ENCODE measurements around the gene CERT1.

CERT1 gene

GRCh38 chr5:75471193-75471592 is 40.2 kb downstream of the CERT1 start:
- no peak for DNase-seq

DNA sequence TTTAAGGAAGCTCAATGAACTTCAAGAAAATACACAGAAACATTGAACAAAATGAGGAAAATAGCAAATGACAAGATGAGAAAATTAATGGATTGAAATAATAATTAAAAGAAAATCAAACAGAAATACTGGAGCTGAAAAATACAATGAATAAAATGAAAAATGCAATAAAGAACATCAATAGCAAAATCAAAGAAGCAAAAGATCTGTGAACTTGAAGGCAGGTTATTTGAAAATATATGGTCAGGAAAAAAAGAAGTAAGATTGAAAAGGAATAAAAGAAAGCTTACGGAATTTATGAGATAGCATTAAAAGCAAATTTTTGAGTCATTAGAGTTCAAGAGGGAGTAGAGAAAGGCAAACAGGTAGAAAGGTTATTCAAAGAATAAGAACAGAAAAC is 42.4 kb downstream of the CERT1 start:
- DNase-seq = no peak

DNA sequence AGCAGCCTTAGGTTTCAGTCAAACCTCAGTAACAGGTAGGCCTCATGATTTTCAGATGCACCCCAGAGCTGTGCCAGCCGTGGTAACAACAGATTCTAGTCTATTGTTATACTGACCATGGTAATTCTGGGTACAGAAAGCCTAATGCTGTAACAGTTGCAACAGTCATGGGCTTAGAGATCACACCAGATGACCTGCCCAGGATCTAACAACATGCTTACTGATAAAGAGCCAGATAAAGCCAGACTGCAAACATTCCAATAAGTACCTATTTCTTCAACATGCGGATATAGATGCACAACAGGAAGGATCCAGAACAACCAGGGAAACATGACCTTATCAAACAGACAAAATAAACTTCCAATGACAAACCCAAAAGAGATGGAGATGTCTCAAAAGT is 42.8 kb downstream of the CERT1 start:
- no peak for DNase-seq

- peak; percentile 2 for DNase-seq
Measured at GRCh38 chr5:75466006-75466716, 45.3 kb downstream of the CERT1 start.

GRCh38 chr5:75465480-75465879 is 45.9 kb downstream of the CERT1 start:
- no peak for DNase-seq

- no peak for DNase-seq
Measured at GRCh38 chr5:75463726-75464125, 47.7 kb downstream of the CERT1 start.

GRCh38 chr5:75461679-75462078 is 49.8 kb downstream of the CERT1 start:
- peak; percentile 0 for DNase-seq

GRCh38 chr5:75460942-75461610 is 50.4 kb downstream of the CERT1 start:
- DNase-seq = no peak

DNA sequence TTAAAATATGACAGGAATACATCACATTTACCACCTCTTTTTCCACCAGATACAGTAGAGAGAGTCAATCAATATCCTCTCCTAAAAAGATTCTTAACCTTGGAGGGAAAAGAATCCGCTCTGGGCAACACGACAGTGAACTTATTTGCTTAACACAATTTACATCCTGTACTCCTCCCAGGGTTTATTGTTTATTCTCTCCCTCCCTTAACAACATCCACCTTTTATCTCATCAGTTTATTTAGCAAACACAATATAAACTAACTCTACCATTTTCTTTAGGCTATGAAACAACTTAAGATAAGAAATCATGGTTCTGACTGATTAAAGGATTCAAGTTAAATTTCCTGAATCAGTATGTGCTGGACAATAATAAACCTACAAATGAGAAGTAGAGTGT is 50.9 kb downstream of the CERT1 start:
- DNase-seq = no peak

GRCh38 chr5:75457691-75458090 is 53.7 kb downstream of the CERT1 start:
- DNase-seq = no peak

GRCh38 chr5:75457161-75457560 is 54.3 kb downstream of the CERT1 start:
- no peak for DNase-seq

DNA sequence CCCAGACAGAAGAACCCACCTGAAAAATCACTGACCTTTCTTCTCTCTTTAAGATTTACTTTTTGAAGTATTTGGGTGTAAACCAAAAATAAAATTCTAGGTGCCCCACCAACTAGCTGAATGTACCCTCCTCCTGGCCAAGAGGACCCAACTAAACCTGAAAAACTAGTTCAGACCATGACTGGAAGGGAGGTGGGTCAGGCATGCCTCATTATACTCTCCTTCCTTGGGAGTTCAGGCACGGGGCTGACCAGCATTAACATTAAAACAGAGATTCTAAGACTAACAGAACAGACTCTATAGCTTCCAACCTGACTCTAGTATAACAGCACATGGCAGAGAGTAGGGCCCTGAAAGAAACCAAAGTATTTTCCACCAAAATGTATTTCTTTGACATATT is 61.4 kb downstream of the CERT1 start:
- DNase-seq = no peak

DNA sequence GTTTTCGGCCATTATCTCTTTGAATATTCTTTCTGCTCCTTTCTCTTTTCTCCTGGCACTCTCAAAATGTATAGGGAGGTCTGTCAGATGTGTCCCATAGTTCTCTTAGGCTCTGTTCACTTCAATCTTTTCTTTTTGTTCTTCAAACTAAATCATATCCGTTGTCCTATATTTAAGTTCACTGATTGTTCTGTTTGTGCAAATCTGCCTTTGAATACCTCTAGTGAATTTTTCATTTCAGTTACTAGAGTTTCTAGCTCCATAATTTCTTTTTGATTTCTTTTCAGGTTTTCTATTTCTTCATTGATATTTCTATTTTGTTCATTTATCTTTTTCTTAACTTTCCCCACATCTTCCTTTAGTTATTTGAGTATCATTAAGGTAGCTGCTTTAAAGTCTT is 65.4 kb downstream of the CERT1 start:
- DNase-seq = no peak

DNA sequence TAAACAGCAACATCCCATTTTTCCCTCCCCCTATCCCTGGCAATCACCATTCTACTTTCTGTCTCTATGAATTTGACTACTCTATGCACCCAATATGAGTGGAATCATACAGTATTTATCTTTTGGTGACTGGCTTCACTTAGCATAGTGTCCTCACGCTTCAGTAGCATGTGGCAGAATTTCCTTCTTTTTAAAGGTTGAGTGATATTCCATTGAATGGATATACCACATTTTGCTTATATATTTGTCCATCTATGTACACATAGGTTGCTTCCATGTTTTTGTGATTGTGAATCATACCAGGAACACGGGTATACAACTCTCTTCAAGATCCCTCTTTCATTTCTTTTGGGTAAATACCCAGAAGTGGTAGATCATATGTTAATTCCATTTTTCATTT is 69.9 kb downstream of the CERT1 start:
- no peak for DNase-seq

- no peak for DNase-seq
Measured at GRCh38 chr5:75439276-75439675, 72.2 kb downstream of the CERT1 start.

DNA sequence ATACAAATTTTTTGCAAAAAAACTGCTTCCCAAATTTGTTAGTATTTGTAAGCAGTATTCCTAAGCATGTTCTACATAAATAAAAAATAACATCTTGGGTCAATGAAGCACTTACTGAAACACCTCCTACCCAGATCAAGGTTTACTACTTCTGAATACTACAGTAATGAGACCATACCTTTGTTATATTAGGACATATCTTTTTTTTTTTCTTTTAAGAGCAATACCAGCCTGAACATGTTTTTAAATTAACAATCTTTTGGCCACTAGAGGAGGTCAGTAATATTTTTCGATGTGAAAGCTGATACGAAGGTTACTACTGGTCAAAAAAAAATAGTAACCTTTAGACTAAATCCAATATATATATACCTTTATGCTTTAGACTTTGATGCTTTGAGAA is 72.7 kb downstream of the CERT1 start:
- no peak for DNase-seq

- DNase-seq = no peak
Measured at GRCh38 chr5:75435096-75435495, 76.3 kb downstream of the CERT1 start.

- DNase-seq = no peak
Measured at GRCh38 chr5:75433814-75434506, 77.5 kb downstream of the CERT1 start.

GRCh38 chr5:75414241-75414640 is 97.2 kb downstream of the CERT1 start:
- no peak for DNase-seq

- DNase-seq = no peak
Measured at GRCh38 chr5:75412111-75412990, 99.1 kb downstream of the CERT1 start.

DNA sequence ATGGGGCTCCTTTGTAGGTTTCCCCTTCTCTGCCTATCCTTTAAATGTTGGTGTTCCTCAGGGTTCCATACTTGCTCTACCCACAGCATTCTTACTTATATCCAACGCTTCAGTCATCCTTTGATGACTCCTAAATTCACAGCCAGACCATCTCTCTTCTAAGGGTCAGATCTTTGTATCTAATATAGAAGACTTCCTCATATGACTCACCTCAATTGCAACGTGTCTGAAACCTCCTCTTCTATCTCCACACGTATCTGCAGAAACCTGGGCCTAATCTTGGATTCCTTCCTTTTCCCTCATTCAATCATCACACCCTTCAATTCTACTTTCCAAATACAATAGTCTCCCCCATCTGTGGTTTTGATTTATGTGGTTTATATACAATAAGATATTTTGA is 106.1 kb downstream of the CERT1 start:
- no peak for DNase-seq

GRCh38 chr5:75395277-75395676 is 116.2 kb downstream of the CERT1 start:
- DNase-seq = no peak

- no peak for DNase-seq
Measured at GRCh38 chr5:75389430-75389829, 122.0 kb downstream of the CERT1 start.

All from GF-D8 (cell line).